ENCODE measurements around the gene COQ9.
"Not testable (repeated sequence)": the region's sequence is repeated elsewhere in the genome, so short reads cannot be mapped to it uniquely, and the experiment has no call there.

Gene COQ9

DNA sequence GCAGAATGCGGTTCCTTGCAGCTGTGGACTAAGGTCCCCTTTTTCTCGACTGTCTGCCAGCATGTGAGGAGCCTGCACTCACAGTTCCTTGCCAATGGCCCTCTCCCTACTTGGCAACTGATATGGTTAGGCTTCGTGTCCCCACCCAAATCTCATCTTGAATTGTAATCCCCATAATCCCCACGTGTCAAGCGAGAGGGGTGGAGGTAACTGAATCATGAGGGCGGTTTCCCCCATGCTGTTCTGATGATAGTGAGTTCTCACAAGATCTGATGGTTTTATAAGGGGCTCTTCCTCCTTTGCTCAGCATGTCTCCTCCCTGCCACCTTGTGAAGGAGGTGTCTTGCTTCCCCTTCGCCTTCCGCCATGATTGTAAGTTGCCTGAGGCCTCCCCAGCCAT lies 20.0 kb upstream of the COQ9 start:
- no peak for DNase-seq (ENCODE audit: low read depth)

GRCh38 chr16:57427824-57428223 lies 19.5 kb upstream of the COQ9 start:
- DNase-seq (ENCODE audit: low read depth), result no peak

GRCh38 chr16:57430955-57431354 lies 16.3 kb upstream of the COQ9 start:
- DNase-seq (ENCODE audit: low read depth), result no peak

- no peak for DNase-seq (ENCODE audit: low read depth)
Observed at GRCh38 chr16:57432505-57432904, 14.8 kb upstream of the COQ9 start.

GRCh38 chr16:57432989-57433388 lies 14.3 kb upstream of the COQ9 start:
- DNase-seq (ENCODE audit: low read depth), result no peak

DNA sequence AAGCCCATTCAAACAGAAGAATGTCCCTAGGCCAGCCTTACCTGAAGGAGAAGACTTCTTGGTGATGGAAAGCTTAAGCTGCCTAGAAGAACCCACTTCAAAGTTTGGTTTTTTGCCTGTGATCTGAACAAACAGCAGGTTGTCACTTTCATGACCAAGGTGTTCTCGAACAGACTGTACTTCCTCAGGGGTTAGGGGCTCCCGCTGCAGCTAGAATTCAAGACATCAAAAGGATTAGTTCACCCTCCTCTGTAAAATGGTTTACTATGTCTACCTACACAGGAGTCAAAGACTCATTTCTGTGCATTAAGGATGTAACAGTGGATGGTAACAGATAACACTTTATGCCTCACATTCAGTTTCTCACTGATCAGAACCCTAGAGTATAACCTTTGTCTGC lies 13.3 kb upstream of the COQ9 start:
- DNase-seq (ENCODE audit: low read depth), result no peak

DNA sequence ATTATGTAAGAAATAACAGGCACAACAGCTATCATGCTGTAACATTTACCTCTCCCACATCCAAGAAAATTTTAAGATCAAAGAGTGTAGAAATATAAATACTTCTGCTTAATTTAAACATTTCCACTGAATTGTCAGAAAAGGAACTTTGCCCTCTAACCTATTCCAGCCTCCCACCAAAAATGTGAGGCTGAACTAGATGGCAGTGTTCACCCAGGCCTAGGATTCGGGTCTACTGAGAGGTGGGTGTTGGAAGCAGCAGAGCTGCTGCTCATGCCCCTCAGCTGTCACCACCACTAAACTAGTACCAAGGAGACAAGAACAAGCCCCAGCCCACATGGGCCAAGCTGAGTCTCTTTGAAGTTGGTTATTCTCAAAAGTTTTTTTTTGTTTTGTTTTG lies 11.4 kb upstream of the COQ9 start:
- DNase-seq (ENCODE audit: low read depth), result no peak

GRCh38 chr16:57439947-57440346 lies 7.3 kb upstream of the COQ9 start:
- not testable (repeated sequence) for DNase-seq (ENCODE audit: low read depth)

DNA sequence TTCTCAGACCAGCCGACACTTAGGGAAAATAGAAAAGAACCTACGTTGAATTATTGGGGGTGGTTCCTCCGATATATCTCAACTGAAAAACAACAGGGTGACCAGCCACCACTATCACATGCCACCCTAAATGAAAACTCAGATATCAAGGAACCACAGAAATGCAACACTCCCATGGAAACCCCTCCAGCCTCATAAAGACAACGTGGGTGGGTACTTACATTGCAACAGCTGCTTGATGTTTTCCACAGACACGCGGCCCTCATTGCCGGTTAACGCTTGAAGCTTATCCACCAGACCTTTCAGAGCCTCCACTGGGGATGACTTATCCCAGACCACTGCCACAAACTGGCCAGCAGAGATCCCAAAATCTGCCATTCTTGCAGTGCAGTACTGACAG lies 6.7 kb upstream of the COQ9 start:
- DNase-seq (ENCODE audit: low read depth), result not testable (repeated sequence)

GRCh38 chr16:57444711-57445110 lies 2.6 kb upstream of the COQ9 start:
- DNase-seq (ENCODE audit: low read depth), result no peak

GRCh38 chr16:57445510-57445909 lies 1.8 kb upstream of the COQ9 start:
- no peak for DNase-seq (ENCODE audit: low read depth)

- no peak for DNase-seq (ENCODE audit: low read depth)
Observed at GRCh38 chr16:57446531-57447185, 621 bp upstream of the COQ9 start.

- DNase-seq (ENCODE audit: low read depth), result no peak
Observed at GRCh38 chr16:57452021-57452420, 4.7 kb downstream of the COQ9 start.

GRCh38 chr16:57462209-57462977 lies 15.1 kb downstream of the COQ9 start, which contains the start of gene POLR2C:
Gene POLR2C, plus strand, starts transcription at chr16:57462679. Its CDS starts 46 bp downstream, at chr16:57462725.
- DNase-seq (ENCODE audit: low read depth), result peak; percentile 90

DNA sequence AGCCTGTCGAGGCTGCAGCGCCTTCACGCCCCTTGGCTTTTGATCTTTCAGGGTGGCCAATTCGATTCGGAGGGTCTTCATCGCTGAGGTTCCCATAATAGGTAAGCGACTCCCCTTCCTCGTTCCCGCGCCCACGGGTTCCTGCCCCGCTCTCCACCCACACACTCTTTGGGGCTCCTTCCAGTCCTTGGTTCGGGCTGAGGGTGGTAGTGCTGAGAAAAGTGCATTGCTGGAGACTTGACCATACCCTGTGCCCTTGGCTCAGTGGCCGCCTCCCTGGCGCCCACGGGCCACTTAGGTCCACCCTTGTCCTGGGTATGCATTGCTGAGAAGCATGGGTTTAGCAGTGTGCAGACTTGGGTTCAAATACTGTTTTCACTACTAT lies 15.7 kb downstream of the COQ9 start:
- no peak for DNase-seq (ENCODE audit: low read depth)

- DNase-seq (ENCODE audit: low read depth), result no peak
Observed at GRCh38 chr16:57464523-57464922, 17.2 kb downstream of the COQ9 start.

- DNase-seq (ENCODE audit: low read depth), result no peak
Observed at GRCh38 chr16:57468346-57468745, 21.1 kb downstream of the COQ9 start.

DNA sequence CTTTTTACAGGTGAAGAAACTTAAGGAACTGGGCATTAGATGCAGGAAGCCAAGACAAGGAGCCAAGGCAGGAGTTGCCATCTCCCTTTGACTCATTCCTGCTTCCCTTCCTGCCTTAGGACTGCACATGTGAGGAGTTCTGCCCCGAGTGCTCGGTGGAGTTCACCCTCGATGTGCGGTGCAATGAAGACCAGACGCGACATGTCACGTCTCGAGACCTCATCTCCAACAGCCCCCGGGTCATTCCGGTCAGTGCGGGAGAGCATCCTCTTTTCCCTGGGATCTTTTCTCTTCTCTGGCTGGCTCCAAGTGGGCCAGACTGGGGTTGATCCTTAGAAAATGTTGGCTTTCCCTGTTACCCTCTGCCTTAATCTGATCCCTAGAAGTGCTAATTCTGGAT lies 21.8 kb downstream of the COQ9 start:
- DNase-seq (ENCODE audit: low read depth), result no peak

- DNase-seq (ENCODE audit: low read depth), result no peak
Observed at GRCh38 chr16:57469917-57470470, 22.7 kb downstream of the COQ9 start.

DNA sequence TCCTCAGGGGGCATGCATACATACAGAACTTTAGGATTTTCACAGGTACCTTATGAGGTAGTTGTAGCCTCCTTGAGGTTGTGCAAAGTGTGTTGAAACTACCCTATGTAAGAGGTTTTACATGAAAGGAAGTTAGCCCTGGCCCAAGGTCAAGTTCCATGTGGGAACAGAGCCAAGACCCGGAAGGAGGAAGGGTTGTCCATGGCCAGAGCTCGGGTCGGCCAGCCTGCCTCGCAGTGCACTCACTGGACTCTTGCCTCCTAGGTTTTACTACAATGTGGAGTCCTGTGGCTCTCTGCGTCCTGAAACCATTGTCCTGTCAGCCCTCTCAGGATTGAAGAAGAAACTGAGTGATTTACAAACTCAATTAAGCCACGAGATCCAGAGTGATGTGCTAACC lies 23.4 kb downstream of the COQ9 start:
- no peak for DNase-seq (ENCODE audit: low read depth)

DNA sequence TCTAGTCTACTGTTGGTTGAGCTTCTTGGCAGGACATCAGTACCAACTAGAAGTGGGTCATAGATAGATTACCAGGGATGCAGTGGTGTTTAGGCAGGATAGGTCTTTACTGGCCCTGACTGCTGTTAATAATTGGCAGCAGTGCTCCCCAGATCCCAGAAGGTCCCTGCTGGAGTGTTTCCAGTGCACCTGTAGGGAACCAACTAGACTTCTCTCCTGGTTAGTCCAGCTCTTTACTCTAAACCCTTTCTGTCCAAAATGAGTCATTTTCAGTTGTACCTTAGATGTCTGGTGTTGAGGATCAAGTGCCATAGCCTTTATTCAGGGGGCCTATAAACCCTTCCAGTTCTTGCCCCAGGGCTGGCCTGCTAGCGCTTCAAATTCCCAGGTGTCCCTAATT lies 23.9 kb downstream of the COQ9 start:
- DNase-seq (ENCODE audit: low read depth), result no peak

GRCh38 chr16:57471852-57472664 lies 24.8 kb downstream of the COQ9 start:
- DNase-seq (ENCODE audit: low read depth), result no peak

- no peak for DNase-seq (ENCODE audit: low read depth)
Observed at GRCh38 chr16:57472665-57473060, 25.4 kb downstream of the COQ9 start.
